HT1080 (cell line): ENCODE results near the gene LMO7. TPM values are rescaled to one million over a fixed set of nuclear protein-coding genes. Genes with fewer than 3 reads are reported as not detected.

Experiments used
- DNase-seq: peaks from one replicate; pipeline ENCODE4 v3.0.0-alpha.2; 2015; ENCODE audit warnings: low read depth
- total RNA-seq: library from RNA; depleted of rRNA; stranded (reverse); fragments of >200 nt; shearing (Covaris generic); gene quantifications from 2 replicates; pipeline ENCODE4 v1.2.3, GENCODE V29; 2014

LMO7 gene
- total RNA-seq, 1 experiment from 2014 or later = 58.1 TPM

DNA sequence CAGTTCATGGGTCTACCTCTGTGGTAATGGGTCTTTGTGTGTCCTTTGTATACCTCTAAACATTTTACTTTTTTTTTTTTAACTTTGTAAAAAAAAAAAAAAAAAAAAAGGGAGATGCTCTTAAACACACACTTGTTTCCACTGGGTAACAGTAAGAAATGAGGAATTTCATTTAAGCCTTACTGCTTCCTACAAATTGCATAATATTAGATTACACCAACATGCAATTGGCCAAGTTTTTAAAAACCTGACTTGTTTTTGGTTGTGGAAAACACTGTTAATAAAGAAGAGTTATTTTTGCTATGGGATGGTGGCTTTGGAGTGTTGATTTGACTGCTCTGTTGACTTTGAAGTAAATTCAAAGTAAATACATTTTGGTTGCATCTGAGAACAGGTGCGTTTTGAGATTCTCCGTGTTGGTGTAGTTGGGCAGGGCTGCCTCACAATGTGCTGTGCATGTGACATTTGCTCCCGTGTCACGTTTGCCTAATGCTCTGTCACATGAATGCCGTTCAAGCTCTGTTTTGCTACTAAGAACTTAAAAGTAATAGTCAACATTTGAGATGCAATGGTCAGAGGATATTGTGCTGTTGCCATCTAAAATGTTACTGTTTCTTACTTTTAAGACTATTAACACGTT lies 202.4 kb downstream of the LMO7 start:
- DNase-seq = no peak

DNA sequence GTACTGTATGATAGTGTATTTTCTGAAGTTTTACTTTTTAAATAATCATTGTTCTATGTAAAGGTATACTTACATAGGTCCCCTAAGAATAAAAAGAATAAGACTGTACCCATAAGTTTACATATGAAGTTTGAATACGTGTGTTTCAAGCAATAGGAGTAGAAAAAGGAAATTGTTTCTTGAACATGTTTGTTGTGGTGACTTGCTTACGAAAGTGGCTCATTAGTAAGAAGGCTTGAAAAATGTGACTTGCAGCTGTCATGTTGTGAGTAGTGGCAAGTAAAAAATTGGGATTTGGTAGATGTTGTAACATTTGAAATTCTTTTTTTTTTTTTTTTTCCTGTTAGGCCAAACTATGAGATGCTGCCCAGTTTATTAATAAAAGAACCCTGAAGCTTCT lies 203.3 kb downstream of the LMO7 start:
- DNase-seq = no peak

DNA sequence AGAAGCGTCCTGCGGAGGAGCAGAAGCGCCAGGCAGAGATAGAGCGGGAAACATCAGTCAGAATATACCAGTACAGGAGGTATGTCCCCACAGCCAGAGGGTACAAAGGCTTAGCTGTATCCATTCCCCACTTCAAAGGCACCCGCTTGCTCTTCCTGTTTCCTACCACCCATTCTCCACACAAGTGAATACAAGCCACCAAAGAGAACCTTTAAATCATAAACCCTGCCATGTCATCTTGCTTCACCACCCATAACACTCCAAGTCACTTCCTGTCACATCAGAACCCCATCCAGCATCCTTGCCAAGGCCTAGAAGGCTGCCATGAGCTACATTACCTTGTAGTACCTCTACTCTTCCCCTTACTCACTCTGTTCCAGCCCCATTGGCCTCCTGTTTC lies 205.8 kb downstream of the LMO7 start:
- DNase-seq = no peak

DNA sequence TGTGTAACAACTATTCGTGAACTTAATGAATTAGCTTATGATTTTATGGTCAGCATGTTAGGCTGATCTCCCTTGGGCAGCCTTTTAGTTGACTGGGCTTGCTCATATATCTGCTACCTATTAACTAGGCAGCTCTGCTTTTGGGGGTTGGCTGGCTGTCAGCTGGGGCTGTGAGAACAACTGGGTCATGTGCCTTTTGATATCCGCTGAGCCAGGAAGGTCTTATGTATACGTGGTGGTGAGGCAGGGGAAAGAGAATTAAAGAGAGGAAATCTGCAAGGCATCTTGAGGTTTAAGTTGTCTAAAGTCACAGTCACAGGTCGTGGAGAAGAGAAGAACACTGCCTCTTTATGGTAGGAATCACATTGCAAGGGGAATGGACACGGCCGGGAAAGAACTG lies 206.9 kb downstream of the LMO7 start:
- DNase-seq = no peak

DNA sequence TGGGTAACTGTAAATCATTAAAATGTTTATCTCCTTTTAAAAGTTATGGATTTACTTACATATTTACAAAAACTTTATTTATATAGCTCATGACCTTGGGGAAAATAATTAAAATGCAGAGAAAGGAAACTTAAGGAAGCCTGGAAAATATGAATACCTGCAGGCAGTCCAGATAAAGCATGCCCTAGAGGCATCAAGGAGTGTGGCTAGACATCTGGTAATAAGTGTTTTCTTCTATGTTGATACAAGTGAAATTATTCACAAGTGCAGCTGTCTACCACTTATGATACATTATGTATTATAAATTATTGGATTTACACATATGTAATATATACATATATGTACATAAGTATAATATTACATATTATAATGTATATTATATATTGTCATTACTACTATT lies 207.9 kb downstream of the LMO7 start:
- DNase-seq = no peak

DNA sequence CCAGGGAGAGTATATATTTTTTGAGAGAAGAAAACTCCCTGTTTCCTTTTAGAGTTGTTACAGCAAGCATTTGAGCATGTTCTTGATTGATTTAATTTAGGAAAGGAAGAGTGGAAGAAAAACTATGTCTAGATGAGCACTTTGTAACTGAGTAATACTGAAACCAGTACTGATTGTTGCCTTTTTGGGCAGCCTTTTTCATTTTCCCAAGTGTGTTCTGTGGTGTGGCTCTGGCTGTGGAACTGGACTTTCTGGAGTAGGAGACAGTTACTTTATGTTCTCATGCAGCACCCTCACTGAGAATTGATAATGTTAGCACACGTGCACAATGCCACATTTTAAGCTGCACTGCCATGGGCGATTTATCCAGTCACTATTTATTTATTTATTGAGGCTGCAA lies 211.5 kb downstream of the LMO7 start:
- no peak for DNase-seq

DNA sequence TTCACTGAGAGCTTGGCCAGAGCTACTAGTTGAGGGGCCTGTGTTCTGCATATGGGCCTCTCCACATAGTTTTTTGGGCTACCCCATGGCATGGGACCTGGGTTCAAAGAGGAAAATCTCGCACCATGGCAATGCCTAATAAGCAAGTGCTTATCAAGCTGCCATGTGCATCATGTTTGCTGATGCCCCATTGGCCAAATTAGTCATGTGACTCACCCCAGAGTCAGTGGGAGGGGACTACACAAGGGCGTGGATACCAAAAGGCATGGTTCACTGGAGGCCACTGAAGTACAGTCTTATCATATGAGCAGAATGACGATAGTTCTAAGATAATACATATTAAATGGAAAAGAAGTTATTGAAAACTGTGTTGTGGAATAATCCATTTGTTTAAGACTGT lies 214.8 kb downstream of the LMO7 start:
- peak; percentile 16 for DNase-seq

DNA sequence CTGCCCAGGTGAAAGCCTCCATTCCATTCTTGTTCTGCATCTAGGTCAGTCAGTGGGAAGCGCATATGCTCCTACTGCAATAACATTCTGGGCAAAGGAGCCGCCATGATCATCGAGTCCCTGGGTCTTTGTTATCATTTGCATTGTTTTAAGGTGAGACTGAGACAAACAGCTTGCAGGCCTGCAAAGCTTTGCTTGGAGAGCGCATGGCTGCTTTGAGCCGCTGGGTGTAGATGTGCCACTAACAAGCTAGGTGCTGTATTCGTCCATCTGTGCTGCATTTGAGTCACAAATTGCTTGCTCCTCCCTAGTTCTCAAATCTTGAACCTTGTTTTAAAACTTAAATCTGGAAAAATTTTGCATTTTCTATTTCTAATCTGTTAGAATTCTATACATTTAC lies 219.1 kb downstream of the LMO7 start:
- DNase-seq = no peak

DNA sequence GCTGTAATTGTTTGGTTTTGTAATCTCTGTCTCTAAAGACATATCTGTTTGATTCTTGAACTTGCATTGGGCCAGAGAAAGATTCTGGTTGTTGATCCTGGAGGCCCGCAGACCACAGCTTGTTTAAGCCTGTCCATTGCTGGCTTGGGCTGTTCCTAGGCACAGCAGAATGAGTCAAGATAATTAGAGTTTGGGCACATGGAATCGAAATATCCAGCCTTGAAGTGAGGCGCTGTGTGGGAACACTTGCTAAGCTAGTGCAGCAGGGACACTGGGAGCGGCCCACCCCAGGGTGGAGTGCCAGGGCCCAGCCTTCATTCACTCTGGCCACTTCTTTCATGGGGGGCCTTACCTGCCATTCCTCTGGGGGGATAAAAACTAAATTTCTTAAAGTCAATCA lies 219.7 kb downstream of the LMO7 start:
- no peak for DNase-seq

DNA sequence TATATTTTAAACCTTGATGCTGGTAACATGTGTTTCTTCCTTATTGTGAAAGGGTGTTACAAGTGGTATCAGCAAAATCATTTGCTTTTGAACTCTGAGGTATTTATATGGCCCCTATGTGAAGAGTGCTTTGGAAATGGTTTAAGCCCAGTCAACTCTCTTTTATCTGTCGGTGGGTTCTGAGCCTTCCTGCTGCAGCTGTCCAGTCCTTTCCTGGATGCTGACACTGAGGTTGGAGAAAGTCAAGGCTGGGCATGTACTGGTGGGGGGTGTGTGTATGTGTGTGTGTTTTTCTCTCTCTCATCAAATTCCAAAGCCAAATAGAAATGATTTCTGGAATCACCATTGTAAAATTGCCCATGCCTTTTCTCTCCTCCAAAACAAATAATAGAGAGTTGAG lies 221.2 kb downstream of the LMO7 start:
- no peak for DNase-seq

DNA sequence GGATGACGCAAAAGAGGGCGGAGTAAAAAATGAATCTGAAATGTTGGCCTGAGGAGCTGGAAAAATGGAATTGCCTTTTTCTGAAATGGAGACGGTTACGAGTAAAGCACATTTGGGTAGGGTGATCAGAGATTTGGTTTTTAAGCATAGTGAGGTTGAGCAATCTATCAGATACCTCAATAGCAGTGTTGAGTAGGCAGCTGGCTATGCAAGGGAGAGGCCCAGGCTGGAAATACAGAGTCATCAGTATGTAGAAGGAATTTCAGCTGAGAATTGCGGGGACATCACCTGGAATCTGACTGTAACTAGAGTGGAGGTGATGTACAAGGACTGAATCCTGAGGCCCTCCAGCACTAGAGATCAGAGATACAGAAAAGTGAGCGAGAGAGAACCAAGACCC lies 224.8 kb downstream of the LMO7 start:
- DNase-seq = no peak

DNA sequence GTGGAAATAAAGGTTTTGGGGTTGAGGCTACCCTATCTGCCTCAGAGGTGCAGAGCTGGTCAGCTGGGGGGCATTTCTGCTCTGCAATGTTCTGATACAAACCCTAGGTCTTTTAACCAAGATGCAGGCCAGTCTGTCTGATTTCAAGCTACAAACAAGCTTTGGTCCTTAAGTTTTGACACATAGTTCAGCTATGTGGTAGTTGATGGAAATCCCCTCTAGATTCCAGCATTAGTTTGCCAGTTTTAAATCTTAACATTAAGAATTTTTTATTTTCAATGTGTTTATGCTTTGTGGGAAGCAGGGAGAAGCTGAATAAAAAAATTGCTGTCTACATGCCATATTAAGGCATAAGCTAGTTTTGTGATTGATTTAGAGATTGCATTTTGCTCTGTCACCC lies 225.7 kb downstream of the LMO7 start:
- no peak for DNase-seq

DNA sequence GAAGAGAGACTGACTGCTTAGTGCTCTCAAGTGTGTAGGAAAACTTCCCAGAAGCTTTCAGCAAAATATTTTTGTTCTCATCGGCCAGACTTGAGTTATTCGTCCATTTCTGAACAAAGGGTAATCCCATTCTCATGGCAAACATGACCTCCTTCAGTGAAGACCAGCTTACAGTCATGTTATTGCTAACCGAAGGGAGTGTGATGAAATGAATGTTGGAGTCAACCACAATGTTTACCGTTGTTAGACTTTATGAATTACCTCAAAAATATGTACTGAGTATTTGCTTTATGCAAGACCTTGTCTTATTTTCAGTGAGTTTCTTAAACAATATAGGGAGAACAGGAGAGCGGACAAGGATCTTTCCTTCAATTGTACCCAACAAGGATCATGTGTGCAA lies 228.6 kb downstream of the LMO7 start:
- no peak for DNase-seq

DNA sequence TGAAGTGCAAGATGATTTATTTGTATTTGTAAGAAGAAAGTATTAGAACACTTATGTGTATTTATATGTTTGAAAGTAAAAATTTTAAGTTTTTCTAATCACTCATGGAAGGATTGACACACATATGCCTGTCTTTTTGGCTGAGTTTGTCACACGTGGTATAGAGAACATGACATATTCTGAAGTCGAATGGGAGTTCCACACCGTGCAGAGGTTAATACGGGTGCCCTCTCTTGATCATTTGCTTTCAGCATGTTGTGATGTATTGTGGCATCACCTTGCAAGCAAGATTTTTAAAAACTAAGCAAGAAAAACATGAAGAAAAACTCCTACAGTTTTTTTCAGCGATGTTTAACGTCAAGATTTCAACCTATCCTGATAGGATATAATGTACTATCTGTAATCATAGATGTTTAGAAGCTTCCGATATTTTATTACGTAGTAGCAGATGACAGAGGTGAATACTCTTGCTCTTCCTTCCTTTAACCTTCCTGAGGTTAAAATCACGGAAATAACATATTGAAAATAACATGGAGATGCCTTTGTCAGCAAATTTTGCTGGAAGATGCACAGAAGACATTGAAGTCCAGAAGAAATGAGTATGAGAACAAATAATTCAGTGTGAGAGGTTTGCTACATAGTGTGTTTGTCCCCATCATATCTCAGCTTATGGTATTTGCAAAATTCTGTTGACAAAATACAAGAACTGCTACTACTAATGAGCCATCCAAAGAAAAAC lies 231.4 kb downstream of the LMO7 start:
- no peak for DNase-seq

DNA sequence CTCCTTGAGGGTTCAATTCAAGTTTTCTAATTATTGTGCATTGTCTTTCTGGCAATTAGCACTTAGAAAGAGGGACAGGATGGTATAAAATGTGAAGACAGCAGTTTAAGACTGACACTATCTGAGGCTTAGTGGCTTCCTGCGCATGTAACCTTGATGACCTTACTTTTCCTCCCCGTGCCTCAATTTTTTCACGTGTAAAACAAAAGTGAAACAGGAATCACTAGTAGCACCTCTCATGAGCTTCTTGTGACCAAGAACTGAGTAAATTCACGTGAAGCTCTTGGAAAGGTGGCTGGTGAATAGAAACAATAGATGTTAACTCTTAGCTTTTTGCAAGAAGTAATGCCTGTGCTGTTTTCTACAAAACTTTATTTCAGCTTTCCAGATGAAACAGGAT lies 233.9 kb downstream of the LMO7 start:
- no peak for DNase-seq

DNA sequence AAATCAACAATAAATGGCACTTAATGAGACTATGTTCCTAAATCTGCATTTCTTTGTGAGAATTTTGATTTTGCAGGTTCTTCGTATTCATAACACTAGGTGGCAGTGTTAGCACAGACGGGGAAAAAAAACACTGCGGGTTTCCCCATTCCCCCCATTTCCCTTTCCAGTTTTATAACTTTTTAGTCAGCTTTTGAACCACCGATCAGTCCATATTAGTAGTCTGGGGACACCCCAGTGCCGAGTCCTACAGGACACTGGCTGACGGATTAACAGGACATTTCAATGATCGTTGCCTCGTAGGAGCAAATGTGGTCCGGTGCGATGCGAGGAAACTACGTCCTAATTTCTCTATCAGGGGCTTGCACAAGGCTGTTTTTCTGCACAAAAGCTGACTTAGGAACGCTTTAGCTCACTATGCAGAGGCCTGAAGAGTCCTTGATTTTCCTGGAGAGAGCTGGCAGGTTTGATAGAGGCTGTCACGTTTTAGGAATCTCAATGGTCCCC lies 234.3 kb downstream of the LMO7 start:
- peak; percentile 38 for DNase-seq

DNA sequence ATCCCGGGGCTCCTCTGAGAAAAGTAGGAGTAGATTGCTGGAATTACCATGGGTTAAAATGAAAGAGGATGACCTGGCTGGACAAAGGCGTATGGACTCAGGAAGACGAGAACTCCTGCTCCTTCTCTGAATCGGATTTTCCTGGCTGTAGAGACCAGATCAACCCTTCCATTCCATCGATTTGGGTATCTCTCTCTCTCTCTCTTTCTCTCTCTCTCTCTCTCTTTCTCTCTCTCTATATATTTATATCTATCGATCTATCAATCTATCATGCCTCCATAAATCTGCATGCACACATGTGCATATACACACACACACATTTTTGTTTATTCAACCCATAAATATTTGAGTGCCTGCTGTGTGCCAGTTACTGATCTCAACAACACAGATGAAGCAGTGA lies 234.9 kb downstream of the LMO7 start:
- no peak for DNase-seq

DNA sequence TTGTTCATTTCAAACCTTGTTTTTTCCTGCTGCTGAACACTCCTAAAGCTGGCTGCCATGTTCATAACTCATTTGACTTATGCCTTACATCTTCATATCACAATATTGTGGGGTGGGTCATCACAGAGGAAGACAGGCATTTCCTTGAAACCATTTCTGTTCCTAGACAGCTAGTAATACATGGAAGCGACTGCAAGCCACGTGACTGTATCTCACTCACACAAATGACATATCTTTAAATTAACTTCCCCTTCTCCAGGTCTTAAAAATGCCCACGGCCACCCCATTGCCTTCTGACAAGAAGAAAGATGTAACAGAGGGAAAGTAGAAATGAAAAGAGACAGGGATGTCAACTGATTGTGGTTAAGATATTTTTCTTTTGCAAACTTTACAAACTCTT lies 236.8 kb downstream of the LMO7 start:
- DNase-seq = no peak

DNA sequence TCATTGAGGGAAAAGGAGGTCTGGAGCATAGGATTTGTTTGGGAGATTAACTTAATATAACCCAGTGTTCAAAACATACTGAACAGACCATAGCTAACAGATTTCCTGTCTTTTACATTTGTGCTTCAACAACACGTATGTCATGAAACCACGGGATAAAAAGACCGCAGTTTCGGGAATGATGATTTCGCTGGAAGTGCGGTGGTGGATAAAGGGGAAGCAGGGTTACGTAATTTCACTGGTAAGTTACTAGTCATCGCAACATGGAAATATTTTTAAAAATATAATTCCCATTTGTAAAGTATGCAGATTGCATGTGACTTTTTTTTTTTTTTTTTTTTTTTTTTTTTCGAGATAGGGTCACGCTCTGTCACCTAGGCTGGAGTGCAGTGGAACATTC lies 237.4 kb downstream of the LMO7 start:
- no peak for DNase-seq

DNA sequence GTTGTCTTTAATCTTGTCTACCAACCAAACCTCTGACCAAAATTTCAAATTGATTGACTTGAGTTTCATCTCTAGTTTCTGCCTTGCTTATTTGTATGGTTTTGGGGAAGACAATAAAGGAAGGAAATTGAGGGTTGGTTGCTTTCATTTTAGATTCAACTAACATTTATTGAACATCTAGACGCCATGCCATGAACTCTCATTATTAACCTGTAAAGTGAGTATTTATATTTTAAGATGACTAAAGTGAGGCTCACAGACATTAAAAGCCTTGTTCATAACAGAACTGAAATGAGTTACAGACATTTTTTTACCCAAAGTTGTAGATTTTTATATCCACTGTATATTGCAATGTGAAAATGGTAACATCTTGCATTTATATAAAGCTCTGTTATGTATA lies 239.3 kb downstream of the LMO7 start:
- DNase-seq = no peak

DNA sequence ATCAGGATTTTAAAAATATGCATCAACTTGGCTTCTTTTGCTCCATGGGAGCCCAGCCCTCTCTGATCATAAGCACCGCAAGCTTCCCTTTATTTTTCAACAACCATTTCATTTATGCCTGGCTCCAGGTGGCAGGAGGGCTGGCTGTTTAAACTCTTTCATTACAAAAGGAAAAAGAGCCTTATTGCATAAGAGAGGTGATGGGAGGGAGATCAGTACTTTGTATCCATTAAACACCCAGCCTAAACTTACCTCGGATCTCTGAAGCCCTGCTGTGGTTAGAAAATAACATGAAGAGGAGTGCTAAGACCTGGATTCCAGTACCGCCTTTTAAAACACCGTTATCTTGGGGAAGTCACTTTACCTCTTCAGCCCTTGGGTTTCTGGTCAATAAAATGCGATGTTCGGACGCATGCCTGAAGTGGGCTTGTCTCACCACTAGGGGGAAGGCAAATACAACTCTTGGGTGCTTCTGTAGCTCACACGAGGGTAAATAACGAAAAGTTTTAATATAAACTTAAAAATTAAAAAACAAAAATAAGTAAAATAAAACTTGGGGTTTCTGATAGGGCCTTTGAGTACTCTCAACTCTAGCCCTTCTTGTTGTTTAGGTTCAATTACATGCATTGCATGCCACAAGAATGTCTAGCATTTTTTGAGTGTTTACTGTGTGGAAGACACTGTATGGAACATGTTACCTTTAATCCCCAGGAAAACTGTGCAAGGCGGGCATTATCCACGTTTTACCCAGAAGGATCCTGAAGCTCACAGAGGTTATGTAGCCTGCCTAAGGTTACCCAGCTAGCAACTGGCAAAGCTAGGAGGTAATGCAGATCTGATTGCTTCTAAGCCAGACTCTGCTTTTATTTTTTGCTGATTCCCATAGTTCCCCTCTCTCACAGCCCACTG lies 240.3 kb downstream of the LMO7 start:
- peak; percentile 62 for DNase-seq

DNA sequence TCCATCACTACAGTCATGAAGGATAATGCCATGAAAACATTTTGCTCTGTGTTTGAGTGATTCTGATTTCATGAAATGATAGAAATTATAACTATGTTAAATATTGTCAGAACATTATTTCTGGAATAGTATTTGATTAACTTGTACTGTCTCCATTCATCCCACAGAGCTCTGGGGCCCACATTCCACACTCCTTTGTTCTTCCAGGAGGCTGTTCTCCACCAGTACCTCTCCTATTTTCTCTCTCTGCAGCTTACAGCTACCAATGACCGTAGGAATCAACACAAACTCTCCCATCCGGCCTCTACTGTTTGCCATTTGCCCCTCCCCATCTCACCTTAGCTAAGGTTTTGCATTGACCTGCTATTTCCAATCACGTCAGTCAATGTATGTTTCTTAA lies 240.9 kb downstream of the LMO7 start:
- DNase-seq = no peak
